HEK293 (cell line): ENCODE results near the gene EIF4G1.

ENCODE experiments used
- CTCF ChIA-PET: fragments of 350-600 bp; formaldehyde crosslinking; extraction: SDS; loops from one replicate; lab custom pipeline; 2021; ENCODE audit warnings: antibody characterized with exemption; lab: Yijun Ruan, JAX
- POLR2A ChIA-PET: fragments of 300-600 bp; formaldehyde crosslinking; extraction: SDS; loops from one replicate; lab custom pipeline; 2020; ENCODE audit warnings: antibody characterized with exemption, inconsistent platforms; lab: Yijun Ruan, JAX
- H3K27ac ChIP-seq: fragments of 200-500 bp; sonication (Bioruptor generic); 2 replicates; pipeline ENCODE4 v1.5.1; 2014; ENCODE audit warnings: low read depth, low read length, control low read depth, inconsistent platforms; ENCODE audit errors: extremely low read depth
- H3K36me3 ChIP-seq, 2 experiments: fragments of 200-500 bp in 1 of 2; sonication (Bioruptor generic) in 1 of 2; 1 replicate in 1 of 2; 2 replicates in 1 of 2; pipeline ENCODE4 v1.5.1; 2014 to 2017; ENCODE audit warnings: inconsistent platforms in 2 of 2, low read length in 2 of 2; ENCODE audit not compliant: control insufficient read depth in 2 of 2, insufficient read depth in 1 of 2
- H3K4me1 ChIP-seq: fragments of 200-500 bp; sonication (Bioruptor generic); 2 replicates; pipeline ENCODE4 v1.5.1; 2014; ENCODE audit warnings: mild to moderate bottlenecking, low read length, inconsistent platforms; ENCODE audit not compliant: control insufficient read depth, insufficient read depth
- H3K4me3 ChIP-seq: 2 replicates; pipeline ENCODE4 v1.5.1; 2011; ENCODE audit warnings: low read depth, mild to moderate bottlenecking, control low read depth, low read length, moderate library complexity
- H3K9me3 ChIP-seq: fragments of 200-500 bp; sonication (Bioruptor generic); 2 replicates; pipeline ENCODE4 v1.5.1; 2014; ENCODE audit warnings: low read depth, low read length, inconsistent platforms; ENCODE audit not compliant: control insufficient read depth, insufficient read depth
- BCL11B ChIP-seq: fragments of 450-650 bp; formaldehyde crosslinking; IDR thresholded peaks from 2 replicates; pipeline ENCODE4 v1.5.1; 2016; ENCODE audit warnings: low read depth, missing biosample characterization, missing genetic modification characterization
- EGR2 ChIP-seq: fragments of 450-650 bp; formaldehyde crosslinking; IDR thresholded peaks from 2 replicates; pipeline ENCODE4 v1.5.1; 2016; ENCODE audit warnings: low read depth, missing biosample characterization, missing genetic modification characterization
- GLIS2 ChIP-seq: fragments of 450-650 bp; formaldehyde crosslinking; IDR thresholded peaks from 2 replicates; pipeline ENCODE4 v1.5.1; 2016; ENCODE audit warnings: missing biosample characterization, missing genetic modification characterization
- HOXD13 ChIP-seq: sonication (generic); formaldehyde crosslinking; IDR thresholded peaks from 2 replicates; pipeline ENCODE4 v1.8.0; 2022; ENCODE audit warnings: missing genetic modification reagents, borderline replicate concordance
- IKZF3 ChIP-seq: fragments of 450-650 bp; IDR thresholded peaks from 2 replicates; pipeline ENCODE4 v1.5.0; 2018; ENCODE audit warnings: missing biosample characterization, mild to moderate bottlenecking, missing genetic modification characterization, moderate library complexity
- SCRT2 ChIP-seq: fragments of 450-650 bp; formaldehyde crosslinking; IDR thresholded peaks from 2 replicates; pipeline ENCODE4 v1.5.1; 2016; ENCODE audit warnings: missing biosample characterization, missing genetic modification characterization
- ZBTB20 ChIP-seq: fragments of 450-650 bp; formaldehyde crosslinking; IDR thresholded peaks from 2 replicates; pipeline ENCODE4 v1.5.1; 2016; ENCODE audit warnings: missing biosample characterization, missing genetic modification characterization
- ZBTB8A ChIP-seq: fragments of 450-650 bp; formaldehyde crosslinking; IDR thresholded peaks from 2 replicates; pipeline ENCODE4 v1.5.1; 2016; ENCODE audit warnings: missing biosample characterization, missing genetic modification characterization
- ZFHX2 ChIP-seq: fragments of 450-650 bp; formaldehyde crosslinking; conservative IDR thresholded peaks from 2 replicates; pipeline ENCODE4 v1.5.1; 2016; ENCODE audit warnings: missing biosample characterization, missing genetic modification characterization
- ZIC2 ChIP-seq: fragments of 450-650 bp; formaldehyde crosslinking; IDR thresholded peaks from 2 replicates; pipeline ENCODE4 v1.5.1; 2016; ENCODE audit warnings: missing biosample characterization, missing genetic modification characterization
- ZNF133 ChIP-seq: fragments of 450-650 bp; formaldehyde crosslinking; IDR thresholded peaks from 2 replicates; pipeline ENCODE4 v1.5.1; 2016; ENCODE audit warnings: missing biosample characterization, missing genetic modification characterization
- ZNF140 ChIP-seq: fragments of 450-650 bp; formaldehyde crosslinking; IDR thresholded peaks from 2 replicates; pipeline ENCODE4 v1.5.1; 2016; ENCODE audit warnings: missing biosample characterization, missing genetic modification characterization
- ZNF157 ChIP-seq: fragments of 450-650 bp; formaldehyde crosslinking; IDR thresholded peaks from 2 replicates; pipeline ENCODE4 v1.5.1; 2016; ENCODE audit warnings: missing biosample characterization, missing genetic modification characterization
- ZNF211 ChIP-seq: fragments of 450-650 bp; formaldehyde crosslinking; IDR thresholded peaks from 2 replicates; pipeline ENCODE4 v1.5.1; 2016; ENCODE audit warnings: low read depth, missing biosample characterization, missing genetic modification characterization
- ZNF223 ChIP-seq: fragments of 450-650 bp; formaldehyde crosslinking; IDR thresholded peaks from 2 replicates; pipeline ENCODE4 v1.5.1; 2016; ENCODE audit warnings: missing biosample characterization, missing genetic modification characterization
- ZNF350 ChIP-seq: fragments of 450-650 bp; formaldehyde crosslinking; IDR thresholded peaks from 2 replicates; pipeline ENCODE4 v1.5.0; 2017; ENCODE audit warnings: missing biosample characterization, mild to moderate bottlenecking, missing genetic modification characterization
- ZNF558 ChIP-seq: fragments of 450-650 bp; formaldehyde crosslinking; IDR thresholded peaks from 2 replicates; pipeline ENCODE4 v1.5.1; 2016; ENCODE audit warnings: missing biosample characterization, missing genetic modification characterization
- ZNF596 ChIP-seq: fragments of 450-650 bp; IDR thresholded peaks from 2 replicates; pipeline ENCODE4 v1.5.0; 2018; ENCODE audit warnings: missing biosample characterization, mild to moderate bottlenecking, missing genetic modification characterization, moderate library complexity
- ZNF629 ChIP-seq: fragments of 450-650 bp; formaldehyde crosslinking; IDR thresholded peaks from 2 replicates; pipeline ENCODE4 v1.5.1; 2017; ENCODE audit warnings: missing biosample characterization, missing genetic modification characterization
- ZNF677 ChIP-seq: fragments of 450-650 bp; IDR thresholded peaks from 2 replicates; pipeline ENCODE4 v1.5.0; 2018; ENCODE audit warnings: missing biosample characterization, mild to moderate bottlenecking, missing genetic modification characterization, moderate library complexity
- ZNF777 ChIP-seq: fragments of 450-650 bp; formaldehyde crosslinking; IDR thresholded peaks from 2 replicates; pipeline ENCODE4 v1.5.1; 2017; ENCODE audit warnings: missing biosample characterization, missing genetic modification characterization, borderline replicate concordance
- ZSCAN23 ChIP-seq: fragments of 450-650 bp; formaldehyde crosslinking; IDR thresholded peaks from 2 replicates; pipeline ENCODE4 v1.5.1; 2016; ENCODE audit warnings: missing biosample characterization, missing genetic modification characterization
- ZXDB ChIP-seq: fragments of 450-650 bp; formaldehyde crosslinking; IDR thresholded peaks from 2 replicates; pipeline ENCODE4 v1.5.1; 2016; ENCODE audit warnings: missing biosample characterization, missing genetic modification characterization
- TF ChIP-seq, protein P1 (sequence below): fragments of 450-650 bp; formaldehyde crosslinking; IDR thresholded peaks from 2 replicates; pipeline ENCODE4 v1.5.1; 2017; ENCODE audit warnings: missing biosample characterization, missing genetic modification characterization
- TF ChIP-seq, protein P2 (sequence below): fragments of 450-650 bp; formaldehyde crosslinking; IDR thresholded peaks from 2 replicates; pipeline ENCODE4 v1.5.1; 2016; ENCODE audit warnings: missing biosample characterization, missing genetic modification characterization, low read depth
- TF ChIP-seq, protein P3 (sequence below): fragments of 450-650 bp; formaldehyde crosslinking; IDR thresholded peaks from 2 replicates; pipeline ENCODE4 v1.5.1; 2016; ENCODE audit warnings: missing biosample characterization, missing genetic modification characterization

Gene EIF4G1

DNA sequence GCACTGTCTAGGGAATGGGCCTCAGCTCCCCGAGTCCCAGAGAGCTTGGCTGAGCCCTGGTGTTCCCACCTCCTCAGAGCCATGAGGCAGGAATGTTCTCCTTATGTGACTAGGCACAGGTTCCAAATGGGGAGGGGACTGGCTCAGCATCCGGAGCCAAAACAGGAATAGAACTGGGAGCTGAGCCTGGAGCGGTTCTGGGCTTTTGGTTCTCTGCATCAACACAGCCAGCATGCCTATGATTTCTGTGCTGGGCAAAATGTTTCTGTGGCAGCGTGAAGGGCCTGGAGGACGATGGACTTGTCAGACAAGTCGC, 23.0 kb downstream of the EIF4G1 start, which contains the start of gene FAM131A:
Gene FAM131A, plus strand, starts transcription at position 202 of the 316 bp plus-strand sequence. Its CDS starts 31 bp downstream, at position 233.
- H3K4me1 ChIP-seq: no peaks in the 10 kb centered on the region
- ChIA-PET POLR2A (interaction anchor here (1.1 to 2.0 kb wide), 2 partner anchors 16 to 34 kb away, joined by 3 to 5 read pairs; no protein-coding TSS in a partner anchor), CTCF (interaction anchor here (1.6 to 2.2 kb wide), 2 partner anchors 16 to 35 kb away, joined by 6 to 8 read pairs; no protein-coding TSS in a partner anchor)
- peak within 1 kb of the TSS; percentile 86 for H3K4me3 ChIP-seq
- H3K9me3 ChIP-seq: no peaks in the 10 kb centered on the region
- peaks cover 0 to 55% of the 10 kb centered on the region in 2 experiments; a peak in 1 of 3 replicates for H3K36me3 ChIP-seq
- TF ChIP-seq ZNF677 (tag by site-specific recombination) (no peak), ZNF211 (no peak), ZNF777 (tag by site-specific recombination) (no peak), HOXD13 (CRISPR knock-in tag) (no peak)
- peak within 1 kb of the TSS; percentile 73; the same call in 1 of the 2 replicates for H3K27ac ChIP-seq

DNA sequence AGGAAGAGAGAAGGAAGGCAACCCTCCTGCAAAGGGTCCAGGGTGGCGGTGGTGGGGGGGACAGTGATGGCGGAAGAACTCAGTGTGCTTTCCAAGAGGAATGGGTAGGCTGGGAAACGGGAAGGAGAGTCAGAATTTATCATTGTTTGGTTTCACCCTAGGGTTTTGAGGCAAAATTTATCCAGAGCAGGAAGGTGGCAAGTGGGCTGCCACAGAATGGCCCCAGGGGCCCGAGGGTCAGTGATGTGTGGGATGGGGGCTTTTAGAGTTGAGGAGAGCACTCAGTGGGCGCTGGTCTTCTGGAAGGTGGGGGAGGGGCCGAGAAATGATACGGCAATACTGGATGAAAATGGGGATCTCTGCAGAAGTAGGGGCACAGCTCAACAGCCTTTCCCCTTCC, 23.6 kb downstream of the EIF4G1 start:
- TF ChIP-seq ZNF133 (tag by site-specific recombination) (no peak), ZNF558 (tag by site-specific recombination) (no peak), BCL11B (tag by site-specific recombination) (no peak)
- H3K4me3 ChIP-seq: no peak overlapping the region
- POLR2A ChIA-PET: interaction anchor here (0.6 to 2.0 kb wide), 3 partner anchors 11 to 34 kb away, joined by 3 to 5 read pairs (median 3); no protein-coding TSS in a partner anchor
- H3K36me3 ChIP-seq: peaks cover 0 to 55% of the 10 kb centered on the region in 2 experiments; a peak in 1 of 3 replicates
- no peaks in the 10 kb centered on the region for H3K4me1 ChIP-seq
- H3K9me3 ChIP-seq: no peaks in the 10 kb centered on the region
- CTCF ChIA-PET: interaction anchor here (1.6 to 2.2 kb wide), 2 partner anchors 16 to 34 kb away, joined by 6 to 8 read pairs; no protein-coding TSS in a partner anchor
- H3K27ac ChIP-seq: no peak overlapping the region

DNA sequence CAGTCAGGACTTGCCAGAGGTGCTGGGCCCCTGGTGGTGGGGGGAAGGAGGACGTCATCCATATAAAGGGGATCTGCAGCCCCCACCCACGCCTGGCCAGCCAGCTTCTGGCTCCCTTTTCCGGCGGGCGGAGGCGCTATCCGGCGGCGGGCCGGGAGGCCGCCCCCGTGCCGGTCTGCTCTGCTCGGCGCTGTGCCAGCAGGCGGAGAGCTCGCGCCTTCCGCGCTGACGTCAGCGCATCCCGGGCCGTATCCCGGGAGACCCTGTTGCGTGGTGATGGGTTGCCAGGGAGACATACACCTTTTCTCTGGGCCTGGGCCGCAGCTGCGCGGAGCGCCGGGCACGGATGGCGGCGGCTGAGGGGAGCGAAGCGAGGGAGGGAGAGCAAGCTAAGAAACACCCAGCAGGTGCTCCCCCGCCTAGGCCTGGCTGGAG, 24.1 kb downstream of the EIF4G1 start:
- Histone ChIP-seq H3K4me3 (peak overlapping the region; percentile 11), H3K36me3 (peaks cover 0 to 55% of the 10 kb centered on the region in 2 experiments; a peak in 1 of 3 replicates), H3K4me1 (no peaks in the 10 kb centered on the region), H3K27ac (no peak overlapping the region), H3K9me3 (no peaks in the 10 kb centered on the region)
- CTCF ChIA-PET: interaction anchor here (0.8 to 2.2 kb wide), 2 partner anchors 17 to 33 kb away, joined by 3 to 6 read pairs; no protein-coding TSS in a partner anchor
- POLR2A ChIA-PET: interaction anchor here (0.6 to 2.0 kb wide), 2 partner anchors 10 to 33 kb away, joined by 3 to 5 read pairs; no protein-coding TSS in a partner anchor
- TF ChIP-seq ZSCAN23 (tag by site-specific recombination): no peak
- peak; percentile 85 for TF ChIP-seq SCRT2 (tag by site-specific recombination)
- peak; percentile 90 for TF ChIP-seq ZFHX2
- peak; percentile 70 for TF ChIP-seq GLIS2 (tag by site-specific recombination)
- no peak for TF ChIP-seq ZNF157 (tag by site-specific recombination)
- peak; percentile 21; the same call in 1 of the 2 replicates for TF ChIP-seq ZIC2
- TF ChIP-seq IKZF3: peak; percentile 91
- peak; percentile 73 for TF ChIP-seq EGR2
- no peak for TF ChIP-seq ZNF596 (tag by site-specific recombination)
- TF ChIP-seq, protein P1, sequence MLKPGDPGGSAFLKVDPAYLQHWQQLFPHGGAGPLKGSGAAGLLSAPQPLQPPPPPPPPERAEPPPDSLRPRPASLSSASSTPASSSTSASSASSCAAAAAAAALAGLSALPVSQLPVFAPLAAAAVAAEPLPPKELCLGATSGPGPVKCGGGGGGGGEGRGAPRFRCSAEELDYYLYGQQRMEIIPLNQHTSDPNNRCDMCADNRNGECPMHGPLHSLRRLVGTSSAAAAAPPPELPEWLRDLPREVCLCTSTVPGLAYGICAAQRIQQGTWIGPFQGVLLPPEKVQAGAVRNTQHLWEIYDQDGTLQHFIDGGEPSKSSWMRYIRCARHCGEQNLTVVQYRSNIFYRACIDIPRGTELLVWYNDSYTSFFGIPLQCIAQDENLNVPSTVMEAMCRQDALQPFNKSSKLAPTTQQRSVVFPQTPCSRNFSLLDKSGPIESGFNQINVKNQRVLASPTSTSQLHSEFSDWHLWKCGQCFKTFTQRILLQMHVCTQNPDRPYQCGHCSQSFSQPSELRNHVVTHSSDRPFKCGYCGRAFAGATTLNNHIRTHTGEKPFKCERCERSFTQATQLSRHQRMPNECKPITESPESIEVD: no peak
- TF ChIP-seq ZXDB (tag by site-specific recombination): peak; percentile 36; the same call in 1 of the 2 replicates
- TF ChIP-seq ZNF629 (tag by site-specific recombination): peak; percentile 72
- TF ChIP-seq, protein P2, sequence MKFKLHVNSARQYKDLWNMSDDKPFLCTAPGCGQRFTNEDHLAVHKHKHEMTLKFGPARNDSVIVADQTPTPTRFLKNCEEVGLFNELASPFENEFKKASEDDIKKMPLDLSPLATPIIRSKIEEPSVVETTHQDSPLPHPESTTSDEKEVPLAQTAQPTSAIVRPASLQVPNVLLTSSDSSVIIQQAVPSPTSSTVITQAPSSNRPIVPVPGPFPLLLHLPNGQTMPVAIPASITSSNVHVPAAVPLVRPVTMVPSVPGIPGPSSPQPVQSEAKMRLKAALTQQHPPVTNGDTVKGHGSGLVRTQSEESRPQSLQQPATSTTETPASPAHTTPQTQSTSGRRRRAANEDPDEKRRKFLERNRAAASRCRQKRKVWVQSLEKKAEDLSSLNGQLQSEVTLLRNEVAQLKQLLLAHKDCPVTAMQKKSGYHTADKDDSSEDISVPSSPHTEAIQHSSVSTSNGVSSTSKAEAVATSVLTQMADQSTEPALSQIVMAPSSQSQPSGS (tag by site-specific recombination): peak; percentile 83
- no peak for TF ChIP-seq ZBTB8A (tag by site-specific recombination)
- TF ChIP-seq, protein P3, sequence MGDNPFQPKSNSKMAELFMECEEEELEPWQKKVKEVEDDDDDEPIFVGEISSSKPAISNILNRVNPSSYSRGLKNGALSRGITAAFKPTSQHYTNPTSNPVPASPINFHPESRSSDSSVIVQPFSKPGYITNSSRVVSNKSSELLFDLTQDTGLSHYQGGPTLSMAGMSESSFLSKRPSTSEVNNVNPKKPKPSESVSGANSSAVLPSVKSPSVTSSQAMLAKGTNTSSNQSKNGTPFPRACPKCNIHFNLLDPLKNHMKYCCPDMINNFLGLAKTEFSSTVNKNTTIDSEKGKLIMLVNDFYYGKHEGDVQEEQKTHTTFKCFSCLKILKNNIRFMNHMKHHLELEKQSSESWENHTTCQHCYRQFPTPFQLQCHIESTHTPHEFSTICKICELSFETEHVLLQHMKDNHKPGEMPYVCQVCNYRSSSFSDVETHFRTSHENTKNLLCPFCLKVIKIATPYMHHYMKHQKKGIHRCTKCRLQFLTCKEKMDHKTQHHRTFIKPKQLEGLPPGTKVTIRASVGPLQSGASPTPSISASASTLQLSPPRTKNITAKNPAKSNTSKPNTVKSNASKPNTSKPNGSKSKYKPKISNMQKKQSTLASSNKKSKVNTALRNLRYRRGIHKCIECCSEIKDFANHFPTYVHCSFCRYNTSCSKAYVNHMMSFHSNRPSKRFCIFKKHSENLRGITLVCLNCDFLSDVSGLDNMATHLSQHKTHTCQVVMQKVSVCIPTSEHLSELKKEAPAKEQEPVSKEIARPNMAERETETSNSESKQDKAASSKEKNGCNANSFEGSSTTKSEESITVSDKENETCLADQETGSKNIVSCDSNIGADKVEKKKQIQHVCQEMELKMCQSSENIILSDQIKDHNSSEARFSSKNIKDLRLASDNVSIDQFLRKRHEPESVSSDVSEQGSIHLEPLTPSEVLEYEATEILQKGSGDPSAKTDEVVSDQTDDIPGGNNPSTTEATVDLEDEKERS (tag by site-specific recombination): no peak
- no peak for TF ChIP-seq ZNF350 (tag by site-specific recombination)
- no peak for TF ChIP-seq ZNF223
- no peak for TF ChIP-seq ZNF140 (tag by site-specific recombination)
- TF ChIP-seq ZBTB20 (tag by site-specific recombination): no peak
